ENCODE data around the gene DLAT. TPM values are rescaled to one million over a fixed set of nuclear protein-coding genes. Genes with fewer than 3 reads are reported as not detected.

DLAT gene
- total RNA-seq, 4 donors from 2014 or later = 18.1 to 32.1 (median 23.8) TPM

- intact Hi-C loops (cut with DNase I; ENCODE audit: low total_unique reads) = loop anchor here (5.0 kb wide), 1 partner anchor 48 kb away; no protein-coding TSS in a partner anchor
- 72 to 80% methylated on average over 3 of the region's 3 CpGs for WGBS, 2 donors
- TF ChIP-seq CTCF (IDR thresholded peaks at IDR 0.05) (no peak), POLR2A (IDR thresholded peaks at IDR 0.05) (no peak)
- H3K4me3 ChIP-seq (ENCODE audit: low read depth, poor library complexity, severe bottlenecking) = no peak overlapping the region
- DNase-seq (ENCODE audit: low spot score in 2 of 2) = no peak
These were observed 45.1 kb upstream of the DLAT start for GRCh38 chr11:111980062-111980461.

- intact Hi-C loops (cut with DNase I; ENCODE audit: low total_unique reads) = loop anchor here (5.0 kb wide), 1 partner anchor 49 kb away; no protein-coding TSS in a partner anchor
- no peak for TF ChIP-seq POLR2A (IDR thresholded peaks at IDR 0.05)
- no peak for TF ChIP-seq CTCF (IDR thresholded peaks at IDR 0.05)
- 36 to 78% methylated on average over 1 of the region's 1 CpG for WGBS, 2 donors
- DNase-seq (ENCODE audit: low spot score in 2 of 2) = no peak
- no peak overlapping the region for H3K4me3 ChIP-seq (ENCODE audit: low read depth, poor library complexity, severe bottlenecking)
These were observed 43.9 kb upstream of the DLAT start for GRCh38 chr11:111981270-111981669.

- no peak overlapping the region for H3K4me3 ChIP-seq (ENCODE audit: low read depth, poor library complexity, severe bottlenecking)
- TF ChIP-seq CTCF (IDR thresholded peaks at IDR 0.05) (no peak), POLR2A (IDR thresholded peaks at IDR 0.05) (no peak)
- peak in 1 of 2 donors; percentile 57 for DNase-seq (ENCODE audit: low spot score in 2 of 2)
- intact Hi-C loops (cut with DNase I; ENCODE audit: low total_unique reads) = loop anchor here (5.0 kb wide), 1 partner anchor 50 kb away; no protein-coding TSS in a partner anchor
- 28 to 49% methylated on average over 7 of the region's 7 CpGs for WGBS, 2 donors
These were observed 43.2 kb upstream of the DLAT start for GRCh38 chr11:111982019-111982464.

- no peak for TF ChIP-seq POLR2A (IDR thresholded peaks at IDR 0.05)
- TF ChIP-seq CTCF (IDR thresholded peaks at IDR 0.05) = no peak
- H3K4me3 ChIP-seq (ENCODE audit: low read depth, poor library complexity, severe bottlenecking) = no peak overlapping the region
- intact Hi-C loops (cut with DNase I; ENCODE audit: low total_unique reads) = loop anchor here (5.0 kb wide), 1 partner anchor 50 kb away; no protein-coding TSS in a partner anchor
- DNase-seq (ENCODE audit: low spot score in 2 of 2) = no peak
- WGBS, 2 donors = 73 to 77% methylated on average over 5 of the region's 5 CpGs
These were observed 42.5 kb upstream of the DLAT start for GRCh38 chr11:111982541-111983186.

- no peak for TF ChIP-seq POLR2A (IDR thresholded peaks at IDR 0.05)
- TF ChIP-seq CTCF (IDR thresholded peaks at IDR 0.05) = no peak
- WGBS, 2 donors = 40 to 44% methylated on average over 7 of the region's 7 CpGs
- H3K4me3 ChIP-seq (ENCODE audit: low read depth, poor library complexity, severe bottlenecking) = no peak overlapping the region
- DNase-seq (ENCODE audit: low spot score in 2 of 2) = no peak
- intact Hi-C loops (cut with DNase I; ENCODE audit: low total_unique reads) = loop anchor here (5.0 kb wide), 1 partner anchor 51 kb away; no protein-coding TSS in a partner anchor
These were observed 41.8 kb upstream of the DLAT start for GRCh38 chr11:111983187-111983986.

All from lower leg skin (tissue), 4 donors.